GM21723 (cell line): ENCODE results near the gene ZNF407.

ENCODE experiments used
- ATAC-seq: cut with Tn5 transposase; IDR thresholded peaks from one replicate; pipeline ENCODE4 v1.9.1; 2021; ENCODE audit warnings: mild to moderate bottlenecking, moderate library complexity; ENCODE audit not compliant: unreplicated experiment

Gene ZNF407

DNA sequence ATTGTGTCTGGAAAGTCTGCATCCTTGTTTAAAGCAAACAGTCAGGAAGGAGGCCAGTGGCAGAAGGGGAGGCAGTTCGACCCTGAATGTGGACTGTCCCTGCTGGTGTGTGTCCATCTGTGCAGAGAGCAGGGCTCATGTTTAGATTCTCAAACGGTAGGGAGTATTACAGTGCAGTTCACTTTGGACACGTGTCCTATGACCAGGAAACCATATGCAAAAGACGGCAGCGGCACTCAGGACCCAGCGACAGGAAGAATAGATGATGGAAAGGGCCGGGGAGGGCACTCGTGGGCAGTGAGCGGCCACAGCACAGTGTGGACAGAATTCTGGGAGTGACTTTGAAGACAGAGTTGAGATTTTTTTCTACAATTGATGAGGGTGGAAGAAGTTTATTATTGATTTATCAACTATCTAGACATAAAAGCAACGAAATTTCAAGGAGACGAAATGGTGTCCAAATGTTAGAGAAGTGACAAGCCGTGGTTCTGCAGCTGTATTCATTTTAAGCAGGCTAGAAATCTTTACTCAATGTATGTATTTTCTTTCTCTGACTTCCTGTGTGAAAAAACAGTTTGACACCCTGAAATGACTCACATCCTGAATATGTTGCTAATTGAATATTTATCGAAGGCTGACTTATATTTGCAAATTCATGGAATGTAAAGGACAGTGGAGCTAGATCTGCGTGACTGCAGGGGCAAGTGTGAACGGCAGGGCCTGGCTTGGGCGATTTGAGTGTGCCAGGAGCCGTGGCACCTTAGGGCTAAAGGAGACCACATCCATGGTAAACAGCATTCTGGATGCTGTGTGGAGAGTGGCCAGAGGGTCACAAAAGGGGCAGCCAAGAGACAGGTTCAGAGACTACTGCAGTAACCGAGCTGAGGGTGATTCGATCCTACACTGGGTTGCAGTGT lies 397.1 kb downstream of the ZNF407 start:
- ATAC-seq = peak; percentile 88

DNA sequence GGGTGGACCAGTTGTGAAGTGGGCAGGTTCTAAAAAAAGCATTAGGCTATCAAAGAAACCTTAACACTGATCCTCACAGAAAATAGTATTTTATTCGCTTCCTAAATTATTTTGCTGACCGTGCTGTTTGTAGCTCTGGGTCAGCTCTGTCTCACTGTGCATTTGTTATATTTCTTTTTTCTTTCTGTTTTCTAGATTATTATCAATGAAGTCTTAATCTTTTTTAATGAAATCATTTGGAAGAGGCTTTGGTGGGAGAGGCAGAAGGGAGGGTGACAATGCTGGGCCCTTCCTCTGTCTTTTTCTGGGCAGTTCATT lies 397.7 kb downstream of the ZNF407 start:
- no peak for ATAC-seq

- no peak for ATAC-seq
Measured at GRCh38 chr18:74996055-74996454, 398.4 kb downstream of the ZNF407 start.

GRCh38 chr18:74996996-74997395 lies 399.3 kb downstream of the ZNF407 start:
- no peak for ATAC-seq

GRCh38 chr18:75000920-75001319 lies 403.2 kb downstream of the ZNF407 start:
- no peak for ATAC-seq

- no peak for ATAC-seq
Measured at GRCh38 chr18:75003039-75003438, 405.4 kb downstream of the ZNF407 start.

DNA sequence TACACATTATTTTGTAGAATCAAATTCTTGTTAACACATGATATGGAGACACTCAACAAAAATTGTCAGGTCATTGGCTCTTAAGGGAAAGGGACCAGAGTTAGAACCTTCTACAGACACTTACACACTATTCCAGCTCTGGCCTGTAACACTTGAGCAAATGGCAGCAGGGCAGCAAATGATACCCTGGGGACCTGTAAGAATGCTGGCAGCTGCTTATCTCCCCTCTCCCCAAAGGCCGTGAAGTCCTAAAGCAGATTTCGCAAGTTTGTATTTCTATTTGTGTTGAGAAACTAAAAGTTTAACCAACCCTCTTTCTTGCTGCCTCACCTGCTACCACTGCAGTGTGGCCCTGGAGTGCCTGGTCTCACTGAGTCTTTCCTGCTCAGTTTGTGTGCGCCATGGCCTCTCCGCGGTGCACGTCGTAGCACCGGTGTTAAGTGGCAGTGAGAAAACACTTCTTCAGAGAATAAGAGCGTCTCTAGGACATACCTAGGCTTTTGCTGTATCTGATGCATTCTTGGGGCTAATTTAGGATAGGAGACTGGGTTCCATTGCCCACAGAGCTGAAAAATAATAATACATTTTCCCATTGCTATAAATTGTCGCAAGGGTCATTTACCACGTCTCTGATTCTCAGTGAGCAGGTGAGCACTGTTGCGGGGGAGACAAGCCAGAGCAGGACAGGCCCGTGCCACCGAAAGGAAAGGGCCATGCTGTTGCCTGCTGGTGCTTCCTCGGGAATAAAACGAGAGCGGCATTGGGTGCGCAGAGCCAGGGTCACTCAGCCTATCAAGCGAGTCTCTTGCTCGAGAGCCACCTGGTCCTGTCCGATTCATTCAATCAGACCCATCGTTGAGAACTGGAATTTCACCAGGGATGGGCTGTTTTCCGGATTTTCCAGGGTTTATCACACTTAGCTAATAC lies 406.4 kb downstream of the ZNF407 start:
- ATAC-seq = no peak

- no peak for ATAC-seq
Measured at GRCh38 chr18:75005626-75006025, 408.0 kb downstream of the ZNF407 start.

DNA sequence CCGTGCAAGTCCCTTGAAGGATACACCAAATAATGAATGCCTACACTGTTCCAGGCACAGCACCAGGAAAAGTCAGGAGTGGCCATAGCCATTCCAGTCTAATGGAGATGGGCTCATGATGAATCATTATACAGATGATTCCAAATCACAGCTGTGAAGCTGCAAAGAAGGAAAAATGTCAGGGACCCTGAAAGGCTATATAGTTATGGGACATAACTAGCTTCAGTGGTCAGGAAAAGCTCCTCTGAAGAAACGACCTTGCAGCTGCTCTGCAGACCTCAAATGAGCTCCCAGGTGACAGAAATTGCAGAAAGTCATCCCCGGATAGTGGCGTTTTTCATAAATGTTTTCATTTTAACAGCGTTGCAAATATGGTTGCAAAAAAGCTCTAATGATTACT lies 410.5 kb downstream of the ZNF407 start:
- ATAC-seq = no peak

DNA sequence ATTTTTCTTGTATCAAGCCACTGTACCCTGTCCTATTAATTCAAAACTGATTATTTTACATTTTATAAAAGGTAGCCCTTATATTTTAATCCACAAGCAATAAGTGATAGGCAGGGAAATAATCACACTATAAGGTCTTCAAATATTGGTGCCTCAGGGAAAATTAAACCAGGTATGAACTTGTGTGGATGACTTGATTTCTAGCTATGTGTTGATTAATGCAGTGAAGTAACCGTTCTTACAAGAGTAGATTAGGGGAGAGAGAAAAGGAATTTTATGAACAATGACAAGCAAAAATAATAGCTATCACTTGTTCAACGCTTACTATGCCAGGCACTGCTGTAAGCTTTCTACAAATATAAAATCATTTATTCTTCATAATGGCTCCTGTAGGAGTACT lies 411.6 kb downstream of the ZNF407 start:
- ATAC-seq = no peak

GRCh38 chr18:75009878-75010277 lies 412.2 kb downstream of the ZNF407 start:
- no peak for ATAC-seq

- ATAC-seq = no peak
Measured at GRCh38 chr18:75010278-75010677, 412.6 kb downstream of the ZNF407 start.

GRCh38 chr18:75010689-75011088 lies 413.0 kb downstream of the ZNF407 start:
- ATAC-seq = no peak

- ATAC-seq = peak; percentile 90
Measured at GRCh38 chr18:75016025-75016717, 418.5 kb downstream of the ZNF407 start.

DNA sequence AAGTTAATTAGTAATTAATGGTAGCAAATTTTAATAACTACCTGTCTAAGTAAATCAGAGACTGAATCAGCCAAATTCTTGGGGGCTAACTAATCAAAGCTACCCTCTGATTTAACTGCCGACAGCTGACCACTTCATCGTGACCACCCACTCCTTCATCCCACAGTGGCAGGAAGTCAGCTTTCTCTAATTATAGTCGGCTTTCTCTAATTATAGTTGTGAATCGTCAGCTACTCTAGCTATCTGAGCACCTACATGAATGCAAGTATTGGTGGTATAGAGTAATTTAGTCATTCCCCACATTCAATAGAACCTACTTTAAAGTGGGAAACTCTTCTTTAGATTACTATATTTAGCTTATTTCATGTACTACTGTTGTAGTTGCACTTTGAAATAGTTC lies 425.8 kb downstream of the ZNF407 start:
- ATAC-seq = no peak

- ATAC-seq = no peak
Measured at GRCh38 chr18:75024871-75025270, 427.2 kb downstream of the ZNF407 start.

- no peak for ATAC-seq
Measured at GRCh38 chr18:75025573-75025972, 427.9 kb downstream of the ZNF407 start.

DNA sequence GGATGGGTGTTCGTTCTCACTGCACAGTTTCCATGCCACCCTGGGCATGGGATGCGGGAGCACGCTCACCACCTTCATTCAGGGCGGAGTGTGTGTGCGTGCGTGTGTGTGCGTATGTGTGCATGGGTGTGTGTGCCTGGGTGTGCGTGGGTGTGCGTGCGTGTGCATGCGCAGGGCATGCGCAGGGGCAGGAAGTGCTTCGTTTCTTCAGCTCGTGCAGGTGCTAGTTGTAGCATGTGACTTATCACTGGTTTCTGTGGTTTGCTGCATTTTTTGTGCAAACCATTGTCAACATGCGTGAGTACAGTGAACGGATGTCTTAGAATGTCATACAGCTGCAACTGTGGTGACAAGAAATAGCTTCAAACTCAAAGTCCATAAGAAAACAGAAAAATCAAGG lies 431.8 kb downstream of the ZNF407 start:
- ATAC-seq = no peak

DNA sequence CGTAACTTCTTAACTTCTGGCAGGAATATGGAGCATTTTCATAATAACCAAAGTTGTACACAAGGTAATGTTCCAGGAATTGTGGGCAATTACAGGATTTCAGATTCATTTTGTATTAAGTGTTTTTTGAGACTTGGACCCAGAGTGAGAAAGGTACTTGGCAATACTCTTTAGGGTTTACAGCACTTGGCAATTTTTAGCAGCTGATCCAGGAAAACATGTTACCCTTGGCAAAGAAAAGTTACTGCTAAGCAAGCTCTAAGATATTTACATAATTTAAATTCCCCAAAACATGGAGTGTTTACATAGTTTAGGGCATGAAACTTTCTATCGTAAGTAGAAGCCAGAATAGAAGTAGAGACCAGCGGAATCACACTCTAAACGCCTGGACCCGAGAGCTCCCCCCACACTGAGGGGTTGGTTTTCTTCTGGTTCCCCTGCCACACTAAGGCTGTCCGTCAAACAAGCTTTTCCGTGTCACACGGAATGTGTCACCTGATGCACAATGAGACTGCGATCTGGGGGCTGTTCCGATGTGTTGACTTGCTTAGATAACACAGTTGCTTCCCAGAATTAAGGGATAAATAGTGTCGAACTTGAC lies 434.1 kb downstream of the ZNF407 start:
- no peak for ATAC-seq

- ATAC-seq = no peak
Measured at GRCh38 chr18:75033516-75033915, 435.8 kb downstream of the ZNF407 start.

- ATAC-seq = no peak
Measured at GRCh38 chr18:75034937-75035336, 437.3 kb downstream of the ZNF407 start.
